Chondrocyte (in vitro differentiated cells): ENCODE results near the gene PRPF38A. TPM values are rescaled to one million over a fixed set of nuclear protein-coding genes. Genes with fewer than 3 reads are reported as not detected.

Source experiments
- DNase-seq: peaks from one replicate; pipeline ENCODE4 v3.0.0; 2021; ENCODE audit warnings: mixed read lengths, low spot score
- H3K27ac Mint-ChIP-seq: one replicate; pipeline ENCODE4 v1.8.0; 2021; ENCODE audit warnings: mild to moderate bottlenecking, moderate library complexity, mixed read lengths; ENCODE audit not compliant: unreplicated experiment
- H3K27me3 Mint-ChIP-seq: 2 replicates; pipeline ENCODE4 v1.8.0; 2021; ENCODE audit warnings: low read depth, mixed read lengths
- H3K36me3 Mint-ChIP-seq: 2 replicates; pipeline ENCODE4 v1.8.0; 2021; ENCODE audit warnings: low read depth, mixed read lengths
- H3K4me1 Mint-ChIP-seq: 2 replicates; pipeline ENCODE4 v1.8.0; 2021; ENCODE audit warnings: low read depth, mild to moderate bottlenecking, mixed read lengths
- H3K4me3 Mint-ChIP-seq: one replicate; pipeline ENCODE4 v1.8.0; 2021; ENCODE audit warnings: mild to moderate bottlenecking, moderate library complexity, mixed read lengths; ENCODE audit not compliant: unreplicated experiment
- H3K9me3 Mint-ChIP-seq: 2 replicates; pipeline ENCODE4 v1.8.0; 2021; ENCODE audit warnings: low read depth, mixed read lengths
- CTCF ChIP-seq: fragments of 200-600 bp; sonication (generic); IDR thresholded peaks from 2 replicates; pipeline ENCODE4 v1.5.0; 2021; ENCODE audit warnings: antibody characterized with exemption, mild to moderate bottlenecking, moderate library complexity
- total RNA-seq: library from RNA; stranded (reverse); gene quantifications from 3 replicates; pipeline ENCODE4 v1.2.1, GENCODE V29; 2021

Gene PRPF38A
- total RNA-seq, 1 donor from 2014 or later, result 26.1 TPM

GRCh38 chr1:52454779-52455178, 50.4 kb downstream of the PRPF38A start:
- DNase-seq, result no peak
- no peak for TF ChIP-seq CTCF
- H3K9me3 Mint-ChIP-seq, result no peaks in the 10 kb centered on the region
- no peak overlapping the region for H3K4me3 Mint-ChIP-seq
- no peak overlapping the region for H3K27ac Mint-ChIP-seq
- H3K4me1 Mint-ChIP-seq, result peaks cover 8% of the 10 kb centered on the region
- peaks cover 15% of the 10 kb centered on the region for H3K36me3 Mint-ChIP-seq
- H3K27me3 Mint-ChIP-seq, result no peaks in the 10 kb centered on the region

GRCh38 chr1:52455686-52456085, 51.3 kb downstream of the PRPF38A start:
- H3K36me3 Mint-ChIP-seq, result peaks cover 15% of the 10 kb centered on the region

GRCh38 chr1:52460694-52461093, 56.3 kb downstream of the PRPF38A start:
- Mint-ChIP-seq H3K27ac (no peak overlapping the region), H3K27me3 (no peaks in the 10 kb centered on the region), H3K36me3 (peaks cover 9% of the 10 kb centered on the region), H3K4me3 (no peak overlapping the region), H3K9me3 (no peaks in the 10 kb centered on the region), H3K4me1 (peaks cover 6% of the 10 kb centered on the region)
- no peak for TF ChIP-seq CTCF
- no peak for DNase-seq

More at GRCh38 chr1:52455686-52456085, 51.3 kb downstream of the PRPF38A start:
- H3K9me3 Mint-ChIP-seq, result no peaks in the 10 kb centered on the region
- no peak for TF ChIP-seq CTCF
- no peak overlapping the region for H3K27ac Mint-ChIP-seq
- H3K4me1 Mint-ChIP-seq, result peaks cover 11% of the 10 kb centered on the region
- DNase-seq, result no peak
- H3K27me3 Mint-ChIP-seq, result no peaks in the 10 kb centered on the region
- no peak overlapping the region for H3K4me3 Mint-ChIP-seq

- Mint-ChIP-seq H3K9me3 (no peaks in the 10 kb centered on the region), H3K27ac (no peak overlapping the region), H3K36me3 (peaks cover 4% of the 10 kb centered on the region), H3K4me3 (no peak overlapping the region), H3K4me1 (peaks cover 6% of the 10 kb centered on the region), H3K27me3 (no peaks in the 10 kb centered on the region)
- TF ChIP-seq CTCF, result no peak
- DNase-seq, result no peak
These were observed 57.4 kb downstream of the PRPF38A start for GRCh38 chr1:52461821-52462220.

GRCh38 chr1:52463891-52464290, 59.5 kb downstream of the PRPF38A start:
- H3K4me1 Mint-ChIP-seq, result peaks cover 6% of the 10 kb centered on the region
- H3K27me3 Mint-ChIP-seq, result no peaks in the 10 kb centered on the region
- no peaks in the 10 kb centered on the region for H3K9me3 Mint-ChIP-seq
- no peak overlapping the region for H3K27ac Mint-ChIP-seq
- H3K4me3 Mint-ChIP-seq, result no peak overlapping the region
- no peak for DNase-seq
- TF ChIP-seq CTCF, result no peak
- H3K36me3 Mint-ChIP-seq, result no peaks in the 10 kb centered on the region
